ENCODE measurements around the gene MAN1B1. TPM values are rescaled to one million over a fixed set of nuclear protein-coding genes. Genes with fewer than 3 reads are reported as not detected.

Gene MAN1B1
- total RNA-seq, 1 donor from 2014 or later: 57.7 TPM

- peaks cover 2% of the 10 kb centered on the region for H3K36me3 Mint-ChIP-seq (ENCODE audit: insufficient read depth)
- no peak for DNase-seq (ENCODE audit: low spot score, unreplicated experiment)
- H3K9me3 Mint-ChIP-seq (ENCODE audit: low read depth): no peaks in the 10 kb centered on the region
- H3K27me3 Mint-ChIP-seq: peaks cover 5% of the 10 kb centered on the region
- no peak overlapping the region for H3K4me3 Mint-ChIP-seq (ENCODE audit: low read depth)
- TF ChIP-seq CTCF (IDR thresholded peaks at IDR 0.05; ENCODE audit: unreplicated experiment): no peak
- H3K4me1 Mint-ChIP-seq (ENCODE audit: low read depth): peaks cover 2% of the 10 kb centered on the region
- no peak overlapping the region for H3K27ac Mint-ChIP-seq
Measured at GRCh38 chr9:137040568-137040967, 46.2 kb upstream of the MAN1B1 start.

GRCh38 chr9:137041124-137041523 lies 45.7 kb upstream of the MAN1B1 start:
- Mint-ChIP-seq H3K27me3 (peaks cover 5% of the 10 kb centered on the region), H3K4me1 (ENCODE audit: low read depth) (peaks cover 2% of the 10 kb centered on the region), H3K9me3 (ENCODE audit: low read depth) (no peaks in the 10 kb centered on the region), H3K4me3 (ENCODE audit: low read depth) (no peak overlapping the region), H3K36me3 (ENCODE audit: insufficient read depth) (peaks cover 2% of the 10 kb centered on the region), H3K27ac (no peak overlapping the region)
- DNase-seq (ENCODE audit: low spot score, unreplicated experiment): no peak
- no peak for TF ChIP-seq CTCF (IDR thresholded peaks at IDR 0.05; ENCODE audit: unreplicated experiment)

- Mint-ChIP-seq H3K27me3 (peaks cover 10% of the 10 kb centered on the region), H3K4me3 (ENCODE audit: low read depth) (no peak overlapping the region), H3K36me3 (ENCODE audit: insufficient read depth) (peaks cover 2% of the 10 kb centered on the region), H3K4me1 (ENCODE audit: low read depth) (peaks cover 2% of the 10 kb centered on the region), H3K9me3 (ENCODE audit: low read depth) (no peaks in the 10 kb centered on the region), H3K27ac (no peak overlapping the region)
- no peak for TF ChIP-seq CTCF (IDR thresholded peaks at IDR 0.05; ENCODE audit: unreplicated experiment)
- no peak for DNase-seq (ENCODE audit: low spot score, unreplicated experiment)
Measured at GRCh38 chr9:137042751-137043727, 43.7 kb upstream of the MAN1B1 start.

- DNase-seq (ENCODE audit: low spot score, unreplicated experiment): no peak
- Mint-ChIP-seq H3K36me3 (ENCODE audit: insufficient read depth) (no peaks in the 10 kb centered on the region), H3K27ac (no peak overlapping the region), H3K4me3 (ENCODE audit: low read depth) (no peak overlapping the region), H3K9me3 (ENCODE audit: low read depth) (no peaks in the 10 kb centered on the region), H3K4me1 (ENCODE audit: low read depth) (peaks cover 2% of the 10 kb centered on the region), H3K27me3 (peaks cover 11% of the 10 kb centered on the region)
- no peak for TF ChIP-seq CTCF (IDR thresholded peaks at IDR 0.05; ENCODE audit: unreplicated experiment)
Measured at GRCh38 chr9:137044037-137044436, 42.7 kb upstream of the MAN1B1 start.

- Mint-ChIP-seq H3K27ac (no peak overlapping the region), H3K4me3 (ENCODE audit: low read depth) (peak overlapping the region; percentile 63), H3K4me1 (ENCODE audit: low read depth) (peaks cover 2% of the 10 kb centered on the region), H3K36me3 (ENCODE audit: insufficient read depth) (no peaks in the 10 kb centered on the region), H3K27me3 (peaks cover 14% of the 10 kb centered on the region), H3K9me3 (ENCODE audit: low read depth) (no peaks in the 10 kb centered on the region)
- no peak for TF ChIP-seq CTCF (IDR thresholded peaks at IDR 0.05; ENCODE audit: unreplicated experiment)
- no peak for DNase-seq (ENCODE audit: low spot score, unreplicated experiment)
Measured at GRCh38 chr9:137044502-137045177, 42.1 kb upstream of the MAN1B1 start.

Data from progenitor cell of endocrine pancreas (in vitro differentiated cells).